Esophagus muscularis mucosa (tissue), 4 donors: ENCODE data around the gene CWF19L2.

Experiments used
- EP300 ChIP-seq: sonication (generic); formaldehyde crosslinking; IDR thresholded peaks from one replicate; pipeline ENCODE4 v1.6.1; 2017; ENCODE audit warnings: antibody characterized with exemption
- POLR2A ChIP-seq: fragments of 450-650 bp; IDR thresholded peaks from one replicate; pipeline ENCODE4 v1.6.1; 2017; ENCODE audit warnings: antibody characterized with exemption, moderate library complexity, mild to moderate bottlenecking, low read depth
- POLR2AphosphoS5 ChIP-seq, 2 donors: sonication (generic); formaldehyde crosslinking; IDR thresholded peaks; one replicate each; pipeline ENCODE4 v1.6.1; 2017; ENCODE audit warnings: antibody characterized with exemption in 2 of 2
- TF ChIP-seq, protein P1 (sequence below), 3 experiments: fragments of 200-600 bp in 2 of 3; fragments of 450-650 bp in 1 of 3; sonication (generic) in 2 of 3; IDR thresholded peaks; one replicate each; pipeline ENCODE4 v1.5.1; 2017 to 2019; ENCODE audit warnings: antibody characterized with exemption in 3 of 3, mild to moderate bottlenecking in 2 of 3, moderate library complexity in 1 of 3

DNA sequence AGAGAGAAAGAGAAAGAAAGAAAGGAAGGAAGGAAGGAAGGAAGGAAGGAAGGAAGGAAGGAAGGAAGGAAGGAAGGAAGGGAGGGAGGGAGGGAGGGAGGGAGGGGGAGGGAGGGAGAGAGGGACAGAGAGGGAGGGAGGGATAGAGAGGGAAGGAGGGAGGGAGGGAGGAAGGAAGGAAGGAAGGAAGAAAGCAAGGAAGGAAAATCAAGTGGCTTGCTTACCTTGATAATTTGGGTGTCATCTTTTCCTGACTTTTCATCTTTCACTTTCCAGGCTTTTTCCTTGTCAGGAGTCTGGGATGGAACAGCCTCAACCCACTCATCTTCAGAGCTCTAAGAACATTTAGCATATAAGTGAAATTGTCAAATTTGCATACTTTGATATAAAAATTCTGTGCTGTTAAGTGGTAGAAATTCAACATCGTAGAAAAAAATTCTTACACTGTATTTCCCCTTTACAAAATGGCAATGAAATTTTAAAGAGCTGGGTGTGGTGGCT is 14.9 kb downstream of the CWF19L2 start:
- TF ChIP-seq, protein P1, sequence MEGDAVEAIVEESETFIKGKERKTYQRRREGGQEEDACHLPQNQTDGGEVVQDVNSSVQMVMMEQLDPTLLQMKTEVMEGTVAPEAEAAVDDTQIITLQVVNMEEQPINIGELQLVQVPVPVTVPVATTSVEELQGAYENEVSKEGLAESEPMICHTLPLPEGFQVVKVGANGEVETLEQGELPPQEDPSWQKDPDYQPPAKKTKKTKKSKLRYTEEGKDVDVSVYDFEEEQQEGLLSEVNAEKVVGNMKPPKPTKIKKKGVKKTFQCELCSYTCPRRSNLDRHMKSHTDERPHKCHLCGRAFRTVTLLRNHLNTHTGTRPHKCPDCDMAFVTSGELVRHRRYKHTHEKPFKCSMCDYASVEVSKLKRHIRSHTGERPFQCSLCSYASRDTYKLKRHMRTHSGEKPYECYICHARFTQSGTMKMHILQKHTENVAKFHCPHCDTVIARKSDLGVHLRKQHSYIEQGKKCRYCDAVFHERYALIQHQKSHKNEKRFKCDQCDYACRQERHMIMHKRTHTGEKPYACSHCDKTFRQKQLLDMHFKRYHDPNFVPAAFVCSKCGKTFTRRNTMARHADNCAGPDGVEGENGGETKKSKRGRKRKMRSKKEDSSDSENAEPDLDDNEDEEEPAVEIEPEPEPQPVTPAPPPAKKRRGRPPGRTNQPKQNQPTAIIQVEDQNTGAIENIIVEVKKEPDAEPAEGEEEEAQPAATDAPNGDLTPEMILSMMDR (IDR thresholded peaks at IDR 0.05): no peak
- no peak for TF ChIP-seq POLR2A
- TF ChIP-seq EP300: no peak
- TF ChIP-seq POLR2AphosphoS5 (IDR thresholded peaks at IDR 0.05): no peak
